Motor neuron (in vitro differentiated cells): Measurements from ENCODE around the gene SFMBT2. TPM values are rescaled to one million over a fixed set of nuclear protein-coding genes. Genes with fewer than 3 reads are reported as not detected.
"Not testable (repeated sequence)": the region's sequence is repeated elsewhere in the genome, so short reads cannot be mapped to it uniquely, and the experiment has no call there.

Experiments used
- ATAC-seq, 8 experiments: fragments of 200-7000 bp; cut with Tn5 transposase; replicated peaks in 6 of 8; 2 replicates each; pipeline ENCODE4 v1.8.0; 2021; ENCODE audit warnings: mild to moderate bottlenecking in 8 of 8, moderate library complexity in 8 of 8
- H3K27ac ChIP-seq, 2 donors: fragments of 250-450 bp; sonication (Bioruptor Pico); 2 replicates each; pipeline ENCODE4 v1.9.0; 2021; ENCODE audit warnings: antibody characterized with exemption in 2 of 2, mild to moderate bottlenecking in 2 of 2, moderate library complexity in 1 of 2
- H3K4me1 ChIP-seq, 2 donors: fragments of 250-450 bp; sonication (Bioruptor Pico); replicated peaks in 1 of 2; 2 replicates each; pipeline ENCODE4 v1.6.1; 2021; ENCODE audit warnings: antibody characterized with exemption in 2 of 2, mild to moderate bottlenecking in 2 of 2, moderate library complexity in 1 of 2
- H3K4me3 ChIP-seq, 5 donors: fragments of 250-450 bp; sonication (Bioruptor Pico); 2 replicates each; pipeline ENCODE4 v1.9.0; 2021; ENCODE audit warnings: antibody characterized with exemption in 5 of 5, mild to moderate bottlenecking in 5 of 5, moderate library complexity in 4 of 5
- WGBS, 10 experiments: fragments of 450-650 bp; shearing (Covaris generic); methylation state at CpG; one replicate each; pipeline ENCODE4 v1.0.0; 2022; 5-methylcytosine and 5-hydroxymethylcytosine counted together
- in situ Hi-C, 9 experiments: fragments of 400-800 bp; cut with MboI; loops; one replicate each; pipeline ENCODE4 v1.15.0; 2021; ENCODE audit warnings: low sequenced_read_pairs in 9 of 9, low pct_unique_long_range_greater_than_20kb in 2 of 9; ENCODE audit not compliant: unreplicated experiment in 9 of 9
- total RNA-seq, 8 experiments: library from RNA; unstranded; fragments of 300-600 nt; gene quantifications; 2 replicates each; pipeline versions ENCODE4 v1.2.3 to v1.2.4, GENCODE V29; 2022

SFMBT2 gene
- total RNA-seq, 8 experiments from 2014 or later = 0.15 to 16.5 (median 11.9) TPM

DNA sequence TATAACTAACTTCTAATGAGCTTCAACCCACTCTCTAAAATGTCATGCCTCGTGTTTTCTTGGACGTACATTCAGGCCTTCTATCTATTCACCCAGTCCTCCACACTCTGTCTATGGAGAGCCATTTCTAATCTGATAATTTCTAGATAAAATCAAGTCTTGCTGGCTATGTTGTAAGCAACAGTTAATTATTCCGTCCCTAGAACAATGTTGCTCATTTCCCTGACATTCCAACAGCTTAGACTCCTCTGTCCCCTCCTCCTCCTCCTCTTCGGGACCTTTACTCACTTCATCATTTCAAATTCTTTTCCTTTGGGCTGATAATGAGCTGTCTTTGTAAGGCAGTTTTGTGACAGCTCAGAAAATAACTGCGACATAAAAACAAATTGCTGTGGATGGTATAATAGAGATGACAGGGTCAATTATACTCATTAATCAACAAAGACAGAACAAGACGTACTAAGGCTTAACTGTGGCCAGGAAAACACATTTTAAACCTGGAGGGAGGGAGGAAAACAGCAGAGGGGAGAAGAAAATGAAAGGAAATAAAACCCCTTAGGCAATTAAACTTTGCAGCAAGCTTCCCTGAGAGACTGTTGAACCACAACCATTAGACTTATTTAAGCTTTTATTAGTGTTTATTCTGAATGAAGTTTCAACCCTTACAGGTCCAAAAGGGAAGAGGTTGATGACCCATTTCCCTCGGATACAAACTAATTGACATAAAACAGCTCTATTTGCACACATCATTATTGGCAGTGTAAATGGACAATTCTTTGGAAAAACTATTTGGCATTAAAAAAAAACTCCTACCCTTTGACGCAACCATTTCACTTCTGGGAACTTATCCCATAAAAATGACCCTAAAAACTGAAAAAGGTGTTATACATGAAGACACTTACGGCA lies 179.1 kb downstream of the SFMBT2 start:
- Histone ChIP-seq H3K4me3 (no peak overlapping the region), H3K4me1 (peaks cover 10 to 11% of the 10 kb centered on the region in 2 donors), H3K27ac (no peak overlapping the region)
- in situ Hi-C loops = no loop called here
- peak in 5 of 8 experiments; percentile 49 to 96 (median 83) for ATAC-seq
- 16 to 83% (median 53%) methylated on average over 4 to 9 of the region's 9 CpGs for WGBS, 10 experiments

DNA sequence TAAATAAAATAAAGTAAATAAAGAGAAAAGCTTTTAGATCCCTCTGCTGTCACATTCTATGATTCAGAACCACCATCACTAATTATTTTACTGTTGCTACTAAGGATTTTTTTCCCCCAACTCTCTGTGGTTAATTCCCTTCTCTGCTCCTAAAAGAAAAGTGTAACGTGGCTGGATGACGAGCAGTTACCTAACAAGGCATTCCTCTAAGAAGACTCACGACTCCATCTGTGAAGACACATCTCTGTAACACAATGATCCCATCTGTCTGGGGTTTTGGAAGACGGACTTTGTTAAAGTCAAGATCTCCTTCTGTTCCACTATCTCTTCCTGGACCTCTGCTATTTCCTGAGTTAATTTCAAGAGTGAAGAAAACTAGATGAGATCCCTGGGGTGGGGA lies 179.9 kb downstream of the SFMBT2 start:
- Histone ChIP-seq H3K4me3 (no peak overlapping the region), H3K4me1 (peaks cover 10 to 11% of the 10 kb centered on the region in 2 donors), H3K27ac (no peak overlapping the region)
- WGBS, 10 experiments = 34 to 100% (median 87%) methylated on average over 1 to 4 of the region's 4 CpGs; no CpG with 5 or more reads in 4 of the 10 experiments
- in situ Hi-C loops = no loop called here
- ATAC-seq = no peak

DNA sequence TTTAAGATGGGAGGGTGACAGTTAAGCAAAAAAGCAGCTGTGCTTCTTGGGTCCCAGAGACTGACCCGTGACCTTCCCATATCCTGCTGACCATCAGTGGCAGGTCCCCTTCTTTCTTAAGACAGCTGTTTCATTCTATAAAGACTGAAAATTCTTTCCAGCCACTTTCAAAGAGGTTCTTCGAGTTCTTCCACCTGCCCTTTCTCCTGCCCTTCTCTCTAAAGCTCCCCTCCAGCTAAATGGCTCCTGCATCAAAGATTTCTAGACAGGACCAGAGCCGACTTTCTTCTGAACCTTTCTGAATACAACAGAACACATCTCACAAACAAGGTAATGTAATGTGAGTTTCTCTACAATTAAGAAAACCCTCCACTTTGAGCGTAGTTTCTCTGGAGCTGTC lies 180.8 kb downstream of the SFMBT2 start:
- H3K4me1 ChIP-seq = peaks cover 10 to 14% of the 10 kb centered on the region in 2 donors
- ATAC-seq = no peak
- no peak overlapping the region for H3K27ac ChIP-seq
- WGBS, 10 experiments = 8 to 100% (median 86%) methylated on average over 1 to 4 of the region's 4 CpGs; no CpG with 5 or more reads in 1 of the 10 experiments
- H3K4me3 ChIP-seq = no peak overlapping the region
- in situ Hi-C loops = no loop called here

DNA sequence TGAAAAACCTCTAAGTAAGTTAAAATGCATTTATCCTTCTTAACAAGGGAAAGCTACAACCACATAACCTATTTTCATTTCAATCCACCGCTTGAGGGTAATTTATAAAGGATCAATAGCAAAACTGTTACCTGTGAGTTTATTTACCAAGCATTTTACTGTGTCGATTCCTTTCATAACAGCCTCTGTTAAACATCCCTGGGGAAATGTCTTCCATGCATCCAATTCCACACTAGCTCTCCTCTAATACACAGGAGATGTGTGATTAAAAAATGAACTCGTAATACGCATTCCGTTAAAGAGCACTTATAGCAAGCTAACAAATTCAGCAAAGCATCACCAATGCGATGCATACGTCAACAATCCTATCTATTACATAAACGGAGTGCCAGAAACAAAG lies 185.7 kb downstream of the SFMBT2 start:
- WGBS, 10 experiments = 40 to 90% (median 82%) methylated on average over 1 to 7 of the region's 8 CpGs
- Histone ChIP-seq H3K4me3 (no peak overlapping the region), H3K4me1 (peaks cover 0 to 7% of the 10 kb centered on the region in 2 donors), H3K27ac (no peak overlapping the region)
- ATAC-seq = peak in 4 of 8 experiments; percentile 25 to 65 (median 32)
- in situ Hi-C loops = no loop called here

DNA sequence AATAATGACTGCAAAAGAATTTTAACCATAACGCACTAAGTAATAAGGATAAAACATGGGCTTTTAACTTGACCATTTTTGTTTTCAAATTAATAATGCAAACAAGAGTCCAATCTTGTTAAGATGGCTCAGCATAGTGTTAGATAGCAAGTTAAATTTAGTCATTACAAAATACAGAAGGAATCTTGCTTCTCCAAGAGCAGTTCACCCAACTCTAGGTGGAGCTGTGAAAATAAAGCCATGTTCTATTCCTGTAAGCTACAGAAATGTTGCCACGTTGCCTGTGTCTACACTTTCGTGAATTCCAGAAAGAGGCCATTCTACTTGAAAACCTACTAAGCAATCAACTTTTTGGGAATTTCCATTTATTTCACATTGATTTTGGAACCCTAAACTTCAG lies 191.9 kb downstream of the SFMBT2 start:
- H3K27ac ChIP-seq = no peak overlapping the region
- no peaks in the 10 kb centered on the region for H3K4me1 ChIP-seq
- no peak overlapping the region for H3K4me3 ChIP-seq
- peak in 3 of 8 experiments; percentile 17 to 52 (median 25) for ATAC-seq
- 12 to 100% (median 83%) methylated on average over 1 to 3 of the region's 3 CpGs for WGBS, 10 experiments
- in situ Hi-C loops = no loop called here

DNA sequence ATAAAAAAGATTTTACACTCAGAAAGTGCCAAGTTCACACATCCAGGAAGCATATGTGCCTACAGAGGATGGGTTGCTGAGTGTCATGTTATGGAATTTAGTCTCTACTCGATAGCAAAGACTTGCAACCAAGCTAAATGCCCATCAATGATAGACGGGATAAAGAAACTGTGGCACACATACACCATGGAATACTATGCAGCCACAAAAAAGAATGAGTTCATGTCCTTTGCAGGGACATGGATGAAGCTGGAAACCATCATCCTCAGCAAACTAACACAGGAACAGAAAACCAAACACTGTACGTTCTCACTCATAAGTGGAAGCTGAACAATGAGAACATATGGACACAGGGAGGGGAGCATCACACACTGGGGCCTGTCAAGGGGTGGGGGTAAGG lies 198.1 kb downstream of the SFMBT2 start:
- H3K4me1 ChIP-seq, in situ Hi-C loops, H3K27ac ChIP-seq, H3K4me3 ChIP-seq, ATAC-seq: not testable (repeated sequence)
- WGBS, 10 experiments = 13 to 97% (median 58%) methylated on average over 1 to 3 of the region's 3 CpGs; no CpG with 5 or more reads in 4 of the 10 experiments

DNA sequence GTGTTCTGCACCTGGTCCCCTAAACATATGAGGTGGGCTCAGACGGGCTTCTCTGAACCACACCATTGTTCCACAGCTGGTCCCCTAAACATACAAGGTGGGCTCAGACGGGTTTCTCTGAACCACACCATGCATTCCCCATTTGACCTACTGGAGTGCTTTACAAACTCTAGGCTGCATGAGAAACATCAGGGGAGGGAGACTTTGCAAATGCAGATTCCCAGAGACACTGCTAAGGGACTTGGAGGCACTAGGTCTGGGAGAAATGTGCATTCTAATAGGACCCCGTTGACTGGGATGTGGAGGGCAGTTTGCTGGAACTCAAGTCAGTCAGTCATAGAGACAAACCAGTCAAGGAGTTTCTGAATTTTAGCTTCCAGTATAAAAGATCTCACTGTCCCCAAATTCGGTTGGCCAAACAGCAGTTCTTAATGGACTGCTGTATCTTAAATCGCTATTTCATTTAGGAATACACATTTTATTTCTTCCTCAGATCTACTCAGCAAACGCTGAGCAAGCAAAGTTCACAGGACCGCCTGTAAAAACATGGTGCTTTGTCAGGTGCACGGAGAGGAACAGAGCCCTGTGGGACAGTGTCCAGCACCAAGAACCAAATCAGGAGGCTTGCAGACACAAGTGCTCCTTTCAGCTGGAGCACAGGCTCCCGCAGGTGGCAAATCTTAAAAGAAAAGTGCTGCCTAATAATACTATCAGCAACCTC lies 198.8 kb downstream of the SFMBT2 start:
- 29 to 100% (median 60%) methylated on average over 1 to 8 of the region's 9 CpGs; no CpG with 5 or more reads in 1 of the 10 experiments for WGBS, 10 experiments
- no peak overlapping the region for H3K27ac ChIP-seq
- in situ Hi-C loops = no loop called here
- no peaks in the 10 kb centered on the region for H3K4me1 ChIP-seq
- H3K4me3 ChIP-seq = no peak overlapping the region
- ATAC-seq = no peak

DNA sequence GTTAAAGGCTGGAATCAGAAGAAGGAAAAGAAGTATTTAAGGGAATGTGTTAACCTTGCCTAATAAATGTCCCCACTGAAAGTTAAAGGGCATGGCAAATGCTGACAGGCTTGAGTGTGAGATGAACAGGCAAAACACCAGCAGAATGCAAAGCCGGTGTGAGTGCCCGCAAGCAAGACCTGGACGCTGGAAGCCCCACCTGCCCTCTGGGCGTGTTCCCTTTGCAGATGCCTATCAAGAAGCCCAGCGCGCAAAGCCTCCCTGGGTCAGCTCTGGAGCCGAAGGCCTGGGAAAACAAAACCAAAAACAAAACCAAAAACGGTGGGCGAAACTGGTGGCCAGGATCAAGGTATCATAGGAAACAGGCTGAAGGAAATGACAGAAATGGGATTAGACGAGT lies 200.3 kb downstream of the SFMBT2 start:
- 64 to 100% (median 89%) methylated on average over 1 to 8 of the region's 10 CpGs; no CpG with 5 or more reads in 4 of the 10 experiments for WGBS, 10 experiments
- Histone ChIP-seq H3K4me1 (no peaks in the 10 kb centered on the region), H3K27ac (no peak overlapping the region), H3K4me3 (no peak overlapping the region)
- ATAC-seq = no peak
- in situ Hi-C loops = no loop called here

DNA sequence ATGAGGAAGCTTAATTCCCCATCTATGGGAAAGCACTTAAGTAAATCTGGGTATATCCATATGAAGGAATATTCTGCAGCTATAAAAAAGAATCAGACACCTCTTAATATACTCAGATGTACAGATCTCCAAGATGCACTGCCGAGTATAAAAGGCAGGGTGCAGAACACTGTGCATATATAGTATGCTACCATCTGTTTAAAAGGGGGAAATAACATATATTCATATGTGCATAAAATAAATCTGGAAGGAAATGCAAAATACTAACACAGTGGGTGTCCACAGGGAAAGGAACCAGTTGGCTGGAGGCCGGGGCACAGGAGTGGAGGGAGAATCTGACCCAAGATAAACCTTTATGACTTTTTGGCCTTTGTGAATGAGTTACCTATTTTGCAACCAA lies 201.4 kb downstream of the SFMBT2 start:
- Histone ChIP-seq H3K4me3 (no peak overlapping the region), H3K27ac (no peak overlapping the region), H3K4me1 (no peaks in the 10 kb centered on the region)
- peak in 1 of 8 experiments; percentile 97 for ATAC-seq
- in situ Hi-C loops = no loop called here
- WGBS, 10 experiments = 0 to 100% (median 54%) methylated on average over 1 to 2 of the region's 2 CpGs; no CpG with 5 or more reads in 2 of the 10 experiments

DNA sequence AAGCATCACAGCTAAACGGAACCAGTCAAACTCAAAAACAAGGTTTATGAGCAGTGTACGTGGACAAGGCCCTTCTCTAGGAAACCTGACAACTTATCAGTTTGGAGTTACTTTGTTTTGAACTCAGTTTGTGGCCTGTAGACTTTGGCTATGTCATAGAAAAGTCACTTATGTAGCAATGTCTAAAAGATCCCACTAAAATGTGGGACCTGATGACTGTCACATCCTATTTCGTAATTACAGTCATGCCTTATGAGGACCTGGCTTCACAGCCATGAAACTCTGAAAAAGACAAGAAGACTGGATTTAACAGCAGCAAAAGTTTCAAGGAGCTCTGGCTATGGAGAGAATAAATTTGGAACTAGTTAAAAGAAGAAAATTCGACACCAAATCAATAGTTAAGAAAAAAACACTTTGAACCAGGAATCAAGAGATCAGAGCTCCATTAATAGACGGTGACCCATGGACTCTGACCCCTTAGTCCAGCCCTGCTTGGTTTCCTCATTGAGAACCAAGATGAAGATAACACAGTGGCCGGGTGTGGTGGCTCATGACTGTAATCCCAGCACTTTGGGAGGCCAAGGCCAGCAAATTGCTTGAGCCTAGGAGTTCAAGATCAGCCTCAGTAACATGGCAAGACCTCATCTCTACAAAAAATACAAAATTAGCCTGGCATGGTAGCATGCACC lies 204.3 kb downstream of the SFMBT2 start:
- in situ Hi-C loops = no loop called here
- no peaks in the 10 kb centered on the region for H3K4me1 ChIP-seq
- H3K4me3 ChIP-seq = no peak overlapping the region
- ATAC-seq = no peak
- no peak overlapping the region for H3K27ac ChIP-seq
- 0 to 100% (median 89%) methylated on average over 2 to 6 of the region's 6 CpGs for WGBS, 10 experiments

DNA sequence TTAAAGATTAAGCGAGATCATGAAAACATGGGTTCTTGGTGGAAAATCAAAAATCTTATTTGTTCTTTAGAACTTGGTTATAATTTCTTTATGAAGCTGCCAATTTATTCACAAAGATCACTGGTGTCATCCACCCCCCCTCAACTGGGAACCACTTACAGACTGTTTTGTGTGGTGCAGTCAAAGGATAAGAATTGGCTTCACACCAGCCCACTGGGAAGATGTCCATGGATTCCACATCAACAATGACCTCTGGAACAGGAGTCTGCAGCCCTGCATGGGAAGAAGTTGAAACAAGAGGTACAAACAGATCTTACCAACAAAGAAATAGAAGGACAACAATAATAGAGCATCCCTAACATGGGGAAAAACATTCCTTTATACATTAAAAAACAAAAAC lies 205.2 kb downstream of the SFMBT2 start:
- Histone ChIP-seq H3K27ac (no peak overlapping the region), H3K4me1 (no peaks in the 10 kb centered on the region), H3K4me3 (no peak overlapping the region)
- 0 to 100% (median 100%) methylated on average over 1 of the region's 1 CpG; no CpG with 5 or more reads in 4 of the 10 experiments for WGBS, 10 experiments
- in situ Hi-C loops = no loop called here
- no peak for ATAC-seq

DNA sequence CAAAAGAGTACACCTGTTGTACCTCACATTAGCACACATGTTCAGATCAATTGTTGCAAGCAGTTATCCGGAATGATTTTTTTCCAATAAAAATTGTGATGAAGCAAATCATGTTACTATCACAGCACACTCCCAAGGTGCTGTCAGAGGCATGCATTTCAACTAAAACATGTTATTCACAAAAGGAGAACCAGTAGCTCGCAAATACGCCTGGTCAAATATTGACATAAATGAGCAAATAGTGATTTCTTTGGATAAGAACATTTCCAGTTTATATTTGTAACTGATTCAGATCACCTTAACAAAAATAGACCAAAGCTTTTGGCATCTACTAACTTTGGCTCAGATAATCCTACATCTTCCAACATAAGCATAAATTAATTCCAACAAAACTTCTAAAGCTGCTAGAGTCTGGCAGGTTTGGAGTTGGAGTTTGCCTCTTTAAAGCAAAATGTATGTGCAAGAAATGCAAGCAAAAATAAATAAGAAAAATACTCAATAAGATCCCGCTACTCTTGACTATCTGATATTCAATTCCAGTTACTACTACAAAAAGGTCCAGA lies 208.0 kb downstream of the SFMBT2 start:
- no peak overlapping the region for H3K27ac ChIP-seq
- peak in 1 of 8 experiments; percentile 86 for ATAC-seq
- no peak overlapping the region for H3K4me3 ChIP-seq
- in situ Hi-C loops = no loop called here
- 32 to 100% (median 69%) methylated on average over 1 to 4 of the region's 4 CpGs; no CpG with 5 or more reads in 1 of the 10 experiments for WGBS, 10 experiments
- no peaks in the 10 kb centered on the region for H3K4me1 ChIP-seq
